BE2C (cell line): Measurements from ENCODE around the gene DNTT.

Source experiments
- DNase-seq: peaks from one replicate; pipeline ENCODE4 v3.0.0-alpha.2; 2020
- H3K27me3 ChIP-seq: fragments of 250-450 bp; sonication (Bioruptor Pico); 2 replicates; pipeline ENCODE4 v1.5.1; 2020; ENCODE audit warnings: mild to moderate bottlenecking
- H3K36me3 ChIP-seq: fragments of 250-450 bp; sonication (Bioruptor Pico); 2 replicates; pipeline ENCODE4 v1.5.1; 2020; ENCODE audit warnings: mild to moderate bottlenecking
- H3K4me1 ChIP-seq: fragments of 250-450 bp; sonication (Bioruptor Pico); 2 replicates; pipeline ENCODE4 v1.5.1; 2020
- H3K4me3 ChIP-seq: 2 replicates; pipeline ENCODE4 v1.5.1; 2011; ENCODE audit warnings: low read depth, low read length
- H3K9me3 ChIP-seq: fragments of 250-450 bp; sonication (Bioruptor Pico); 2 replicates; pipeline ENCODE4 v1.5.1; 2020
- CTCF ChIP-seq: IDR thresholded peaks from 2 replicates; pipeline ENCODE4 v1.5.1; 2012; ENCODE audit warnings: mild to moderate bottlenecking, low read depth, low read length

The DNTT gene

DNA sequence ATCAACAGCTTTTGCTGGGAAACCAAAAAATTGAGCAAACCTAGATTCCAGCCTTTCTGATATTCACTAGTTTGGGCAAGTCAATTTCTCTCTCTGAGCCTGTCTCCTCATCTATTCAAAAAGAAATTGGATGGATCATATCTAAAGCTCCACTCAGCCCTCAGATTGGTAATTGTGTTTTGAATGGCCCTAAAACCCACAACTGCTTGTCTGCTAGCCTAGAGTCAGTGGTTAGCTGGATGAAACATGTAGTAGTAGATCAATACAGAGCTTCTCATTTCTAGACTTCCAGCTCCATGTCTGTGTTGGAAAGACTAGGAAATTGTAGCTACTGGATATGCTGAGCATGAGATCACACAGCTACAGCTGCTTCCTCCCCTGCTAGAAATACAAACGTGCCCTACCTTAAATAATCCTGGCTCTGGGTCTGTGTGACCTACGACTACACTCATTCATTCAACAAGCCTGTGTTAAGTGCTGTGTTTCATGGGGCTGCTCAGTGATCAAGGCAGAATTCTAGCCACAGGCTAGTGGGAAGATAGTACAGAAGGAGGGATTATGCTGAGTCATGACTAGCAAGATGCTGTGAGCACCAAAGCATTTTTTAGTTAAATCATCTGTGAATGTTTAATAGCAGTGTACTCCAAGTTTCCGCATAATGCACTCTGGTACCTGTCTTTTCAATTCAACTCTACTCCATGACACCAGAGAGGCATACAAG is 15.7 kb downstream of the DNTT start:
- TF ChIP-seq CTCF = no peak
- no peak for DNase-seq
- Histone ChIP-seq H3K9me3 (no peaks in the 10 kb centered on the region), H3K4me1 (no peaks in the 10 kb centered on the region), H3K4me3 (no peak overlapping the region), H3K27me3 (peaks cover 5% of the 10 kb centered on the region), H3K36me3 (no peaks in the 10 kb centered on the region)

GRCh38 chr10:96321822-96322221 is 17.6 kb downstream of the DNTT start:
- TF ChIP-seq CTCF = no peak
- H3K27me3 ChIP-seq = peaks cover 5% of the 10 kb centered on the region
- no peak overlapping the region for H3K4me3 ChIP-seq
- no peaks in the 10 kb centered on the region for H3K9me3 ChIP-seq
- H3K36me3 ChIP-seq = no peaks in the 10 kb centered on the region
- no peak for DNase-seq
- no peaks in the 10 kb centered on the region for H3K4me1 ChIP-seq

DNA sequence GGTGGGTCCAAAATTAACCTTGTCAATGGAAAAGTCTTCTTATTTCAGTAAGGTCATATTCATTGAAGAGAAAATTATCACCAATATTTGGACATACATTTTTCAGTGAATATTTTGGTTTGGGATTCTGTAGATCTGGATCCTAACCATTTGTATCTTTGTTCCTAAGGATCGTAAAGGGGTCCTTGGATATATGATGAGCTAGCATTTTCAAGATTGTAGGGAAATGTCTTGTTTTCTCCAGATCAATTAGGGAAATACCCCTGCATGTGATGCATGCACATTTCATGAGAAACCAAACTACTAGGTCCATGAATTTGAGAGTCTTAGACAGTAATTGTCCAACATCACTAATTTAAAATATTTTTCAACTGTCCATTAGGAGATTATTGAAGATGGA is 18.0 kb downstream of the DNTT start:
- no peak for DNase-seq
- peaks cover 5% of the 10 kb centered on the region for H3K27me3 ChIP-seq
- H3K4me3 ChIP-seq = no peak overlapping the region
- H3K36me3 ChIP-seq = no peaks in the 10 kb centered on the region
- no peaks in the 10 kb centered on the region for H3K4me1 ChIP-seq
- H3K9me3 ChIP-seq = no peaks in the 10 kb centered on the region
- TF ChIP-seq CTCF = no peak

DNA sequence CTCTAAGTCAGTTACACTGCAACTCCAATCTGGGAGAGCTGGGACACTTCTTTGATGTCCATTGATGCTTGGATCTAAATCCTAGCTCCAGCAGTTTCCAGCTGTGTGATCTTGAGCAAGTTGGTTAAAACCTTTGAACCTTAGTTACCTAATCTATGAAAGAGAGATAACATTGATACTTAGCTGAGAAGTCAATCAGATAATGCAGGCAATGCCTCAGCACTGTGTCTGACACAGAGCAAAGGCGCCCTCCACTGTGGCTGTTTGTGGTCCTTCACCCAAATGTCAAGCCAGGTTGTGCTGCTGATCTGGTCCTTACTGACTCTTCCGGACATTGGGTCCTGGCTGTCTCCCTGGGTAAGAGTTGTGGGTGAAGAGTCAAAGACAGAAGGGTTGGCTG is 20.2 kb downstream of the DNTT start:
- H3K27me3 ChIP-seq = peaks cover 5% of the 10 kb centered on the region
- H3K4me3 ChIP-seq = no peak overlapping the region
- no peaks in the 10 kb centered on the region for H3K36me3 ChIP-seq
- DNase-seq = no peak
- H3K9me3 ChIP-seq = no peaks in the 10 kb centered on the region
- no peaks in the 10 kb centered on the region for H3K4me1 ChIP-seq
- no peak for TF ChIP-seq CTCF

GRCh38 chr10:96325719-96326373 is 21.6 kb downstream of the DNTT start:
- DNase-seq = no peak
- Histone ChIP-seq H3K27me3 (peaks cover 5% of the 10 kb centered on the region), H3K4me3 (no peak overlapping the region), H3K4me1 (no peaks in the 10 kb centered on the region), H3K36me3 (no peaks in the 10 kb centered on the region), H3K9me3 (no peaks in the 10 kb centered on the region)
- TF ChIP-seq CTCF = no peak

DNA sequence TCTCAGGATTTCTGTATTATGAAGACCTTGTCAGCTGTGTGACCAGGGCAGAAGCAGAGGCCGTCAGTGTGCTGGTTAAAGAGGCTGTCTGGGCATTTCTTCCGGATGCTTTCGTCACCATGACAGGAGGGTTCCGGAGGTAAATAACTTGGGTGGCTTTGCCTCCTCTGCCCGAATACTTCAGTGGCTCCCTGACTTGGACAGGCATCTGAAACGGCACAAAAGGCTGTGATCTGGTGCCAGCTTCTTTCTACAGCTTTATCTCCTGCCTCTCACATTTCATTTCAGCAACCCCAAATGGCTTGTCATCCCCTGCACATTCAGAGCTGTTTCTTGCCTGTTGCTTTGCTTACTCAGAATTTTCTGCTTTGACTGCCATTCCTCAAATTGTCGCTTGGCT is 23.2 kb downstream of the DNTT start:
- no peak for TF ChIP-seq CTCF
- H3K27me3 ChIP-seq = peaks cover 5% of the 10 kb centered on the region
- no peaks in the 10 kb centered on the region for H3K9me3 ChIP-seq
- H3K4me3 ChIP-seq = no peak overlapping the region
- no peak for DNase-seq
- H3K36me3 ChIP-seq = no peaks in the 10 kb centered on the region
- H3K4me1 ChIP-seq = no peaks in the 10 kb centered on the region
